ENCODE measurements around the gene KIF25. TPM values are rescaled to one million over a fixed set of nuclear protein-coding genes. Genes with fewer than 3 reads are reported as not detected.

KIF25 gene
- total and polyA plus RNA-seq, 8 donors: 0.31 to 0.37 (median 0.33) TPM; not detected in 5

GRCh38 chr6:168083514-168083885 lies 86.0 kb downstream of the KIF25 start:
- TF ChIP-seq CTCF (IDR thresholded peaks at IDR 0.05): no peak
- TF ChIP-seq EP300 (IDR thresholded peaks at IDR 0.05): no peak
- TF ChIP-seq POLR2AphosphoS5 (IDR thresholded peaks at IDR 0.05): no peak
- TF ChIP-seq POLR2A (IDR thresholded peaks at IDR 0.05): no peak
- H3K4me1 ChIP-seq: peaks cover 14 to 23% (median 20%) of the 10 kb centered on the region in 4 donors
- no peaks in the 10 kb centered on the region for H3K27me3 ChIP-seq
- no peaks in the 10 kb centered on the region for H3K9me3 ChIP-seq
- H3K27ac ChIP-seq: no peak overlapping the region
- no peak for DNase-seq
- no peaks in the 10 kb centered on the region for H3K36me3 ChIP-seq
- 39 to 63% (median 50%) methylated on average over 4 to 5 of the region's 5 CpGs for WGBS, 5 donors
- no peak overlapping the region for H3K4me3 ChIP-seq
- intact Hi-C loops (cut with DNase I; ENCODE audit: low total_unique reads): no loop called here

- H3K27ac ChIP-seq: no peak overlapping the region
- peaks cover 8 to 21% (median 14%) of the 10 kb centered on the region in 4 donors for H3K4me1 ChIP-seq
- H3K4me3 ChIP-seq: no peak overlapping the region
- 76 to 90% (median 86%) methylated on average over 14 to 19 of the region's 19 CpGs for WGBS, 5 donors
- DNase-seq: no peak
- no peaks in the 10 kb centered on the region for H3K9me3 ChIP-seq
- H3K27me3 ChIP-seq: no peaks in the 10 kb centered on the region
- intact Hi-C loops (cut with DNase I; ENCODE audit: low total_unique reads): no loop called here
- TF ChIP-seq CTCF (IDR thresholded peaks at IDR 0.05): no peak
- no peak for TF ChIP-seq POLR2AphosphoS5 (IDR thresholded peaks at IDR 0.05)
- TF ChIP-seq POLR2A (IDR thresholded peaks at IDR 0.05): no peak
- TF ChIP-seq EP300 (IDR thresholded peaks at IDR 0.05): no peak
- H3K36me3 ChIP-seq: no peaks in the 10 kb centered on the region
Observed at GRCh38 chr6:168084465-168085160, 87.1 kb downstream of the KIF25 start.

GRCh38 chr6:168086066-168086465 lies 88.6 kb downstream of the KIF25 start:
- H3K27ac ChIP-seq: no peak overlapping the region
- no peak for TF ChIP-seq POLR2A (IDR thresholded peaks at IDR 0.05)
- TF ChIP-seq POLR2AphosphoS5 (IDR thresholded peaks at IDR 0.05): no peak
- no peak for DNase-seq
- intact Hi-C loops (cut with DNase I; ENCODE audit: low total_unique reads): no loop called here
- no peaks in the 10 kb centered on the region for H3K36me3 ChIP-seq
- 82 to 93% (median 90%) methylated on average over 5 to 10 of the region's 10 CpGs for WGBS, 5 donors
- H3K27me3 ChIP-seq: no peaks in the 10 kb centered on the region
- no peaks in the 10 kb centered on the region for H3K9me3 ChIP-seq
- peaks cover 7 to 20% (median 13%) of the 10 kb centered on the region in 4 donors for H3K4me1 ChIP-seq
- H3K4me3 ChIP-seq: no peak overlapping the region

GRCh38 chr6:168086616-168087015 lies 89.1 kb downstream of the KIF25 start:
- intact Hi-C loops (cut with DNase I; ENCODE audit: low total_unique reads): no loop called here
- Histone ChIP-seq H3K36me3 (no peaks in the 10 kb centered on the region), H3K4me3 (no peak overlapping the region), H3K27me3 (no peaks in the 10 kb centered on the region), H3K9me3 (no peaks in the 10 kb centered on the region), H3K4me1 (peaks cover 10 to 20% (median 13%) of the 10 kb centered on the region in 4 donors), H3K27ac (no peak overlapping the region)
- no peak for DNase-seq
- TF ChIP-seq EP300 (IDR thresholded peaks at IDR 0.05) (no peak), POLR2A (IDR thresholded peaks at IDR 0.05) (no peak), CTCF (IDR thresholded peaks at IDR 0.05) (no peak), POLR2AphosphoS5 (IDR thresholded peaks at IDR 0.05) (no peak)
- whole genome bisulfite sequencing, 5 donors: 92 to 97% (median 95%) methylated on average over 10 of the region's 10 CpGs
